Urinary bladder (tissue), 4 donors: ENCODE measurements around the gene FAM200B. TPM values are rescaled to one million over a fixed set of nuclear protein-coding genes. Genes with fewer than 3 reads are reported as not detected.

Experiments used
- DNase-seq: peaks from one replicate; pipeline ENCODE4 v3.0.0-alpha.2; 2015; ENCODE audit errors: extremely low spot score
- H3K27ac ChIP-seq: one replicate; pipeline ENCODE4 v1.5.1; 2013; ENCODE audit warnings: low read depth, mild to moderate bottlenecking, moderate library complexity
- H3K36me3 ChIP-seq: one replicate; pipeline ENCODE4 v1.6.1; 2013; ENCODE audit warnings: mild to moderate bottlenecking, moderate library complexity; ENCODE audit not compliant: insufficient read depth
- H3K4me1 ChIP-seq: one replicate; pipeline ENCODE4 v1.6.1; 2013; ENCODE audit warnings: mild to moderate bottlenecking, moderate library complexity; ENCODE audit not compliant: insufficient read depth
- H3K4me3 ChIP-seq: one replicate; pipeline ENCODE4 v1.5.1; 2013; ENCODE audit warnings: low read depth, low read length
- WGBS: extraction: QIAGEN DNeasy Blood & Tissue Kit; methylation state at CpG from one replicate; pipeline ENCODE4 v1.1.7; 2013; 5-methylcytosine and 5-hydroxymethylcytosine counted together
- polyA plus RNA-seq: library from polyadenylated mRNA; stranded (reverse); fragments of 200-250 nt; gene quantifications from one replicate; pipeline ENCODE4 v1.2.3, GENCODE V29; 2013
- total RNA-seq: library from RNA; depleted of rRNA; stranded (reverse); fragments of >200 nt; gene quantifications from one replicate; pipeline ENCODE4 v1.2.3, GENCODE V29; 2014
- donor health status: healthy with polysubstance abuse.
- donor health status: healthy.

FAM200B gene
- total RNA-seq = 42.8 TPM
- polyA plus RNA-seq = 58.4 TPM

- Histone ChIP-seq H3K36me3 (no peaks in the 10 kb centered on the region), H3K27ac (peak within 1 kb of the TSS; percentile 87), H3K4me1 (peaks cover 4% of the 10 kb centered on the region), H3K4me3 (peak within 1 kb of the TSS; percentile 79)
- WGBS = under 1% methylated on average over 56 of the region's 56 CpGs
- DNase-seq = peak; percentile 96
Observed at GRCh38 chr4:15681372-15682241, at the start of gene FAM200B. Gene FAM200B, plus strand, starts transcription at chr4:15681827. Its CDS starts 5,151 bp downstream, at chr4:15686978.

GRCh38 chr4:15636818-15637217 lies 44.8 kb upstream of the FAM200B start:
- Histone ChIP-seq H3K4me3 (no peak overlapping the region), H3K4me1 (no peaks in the 10 kb centered on the region), H3K36me3 (peaks cover 4% of the 10 kb centered on the region), H3K27ac (no peak overlapping the region)
- WGBS = 88% methylated on average over 1 of the region's 1 CpG
- DNase-seq = no peak

GRCh38 chr4:15638418-15638817 lies 43.2 kb upstream of the FAM200B start:
- 89% methylated on average over 6 of the region's 6 CpGs for WGBS
- peaks cover 4% of the 10 kb centered on the region for H3K36me3 ChIP-seq
- H3K27ac ChIP-seq = no peak overlapping the region

GRCh38 chr4:15648600-15648999 lies 33.0 kb upstream of the FAM200B start:
- Histone ChIP-seq H3K27ac (peak overlapping the region; percentile 38), H3K4me3 (no peak overlapping the region), H3K36me3 (no peaks in the 10 kb centered on the region), H3K4me1 (no peaks in the 10 kb centered on the region)
- WGBS = 75% methylated on average over 2 of the region's 2 CpGs
- no peak for DNase-seq

More at GRCh38 chr4:15638418-15638817, 43.2 kb upstream of the FAM200B start:
- H3K4me3 ChIP-seq = no peak overlapping the region
- H3K4me1 ChIP-seq = no peaks in the 10 kb centered on the region
- DNase-seq = no peak

GRCh38 chr4:15649914-15650545 lies 31.6 kb upstream of the FAM200B start:
- 23% methylated on average over 5 of the region's 5 CpGs for WGBS
- Histone ChIP-seq H3K4me1 (no peaks in the 10 kb centered on the region), H3K27ac (peak overlapping the region; percentile 16), H3K4me3 (no peak overlapping the region), H3K36me3 (no peaks in the 10 kb centered on the region)
- DNase-seq = no peak

GRCh38 chr4:15651676-15652075 lies 30.0 kb upstream of the FAM200B start:
- no peaks in the 10 kb centered on the region for H3K36me3 ChIP-seq
- no peak overlapping the region for H3K4me3 ChIP-seq
- WGBS = 20% methylated on average over 2 of the region's 2 CpGs
- no peak for DNase-seq
- peak overlapping the region; percentile 29 for H3K27ac ChIP-seq
- no peaks in the 10 kb centered on the region for H3K4me1 ChIP-seq

GRCh38 chr4:15652191-15652590 lies 29.4 kb upstream of the FAM200B start:
- H3K27ac ChIP-seq = peak overlapping the region; percentile 50
- H3K4me3 ChIP-seq = no peak overlapping the region

GRCh38 chr4:15652841-15653240 lies 28.8 kb upstream of the FAM200B start:
- no peaks in the 10 kb centered on the region for H3K36me3 ChIP-seq
- 41% methylated on average over 4 of the region's 4 CpGs for WGBS
- no peak overlapping the region for H3K4me3 ChIP-seq
- no peaks in the 10 kb centered on the region for H3K4me1 ChIP-seq
- no peak for DNase-seq
- no peak overlapping the region for H3K27ac ChIP-seq

More at GRCh38 chr4:15652191-15652590, 29.4 kb upstream of the FAM200B start:
- Histone ChIP-seq H3K4me1 (no peaks in the 10 kb centered on the region), H3K36me3 (no peaks in the 10 kb centered on the region)
- no peak for DNase-seq
- WGBS = 39% methylated on average over 1 of the region's 1 CpG

GRCh38 chr4:15653420-15653819 lies 28.2 kb upstream of the FAM200B start:
- 30% methylated on average over 4 of the region's 4 CpGs for WGBS
- no peaks in the 10 kb centered on the region for H3K4me1 ChIP-seq
- no peak for DNase-seq

GRCh38 chr4:15653864-15654592 lies 27.6 kb upstream of the FAM200B start:
- Histone ChIP-seq H3K36me3 (no peaks in the 10 kb centered on the region), H3K4me1 (no peaks in the 10 kb centered on the region), H3K27ac (peak overlapping the region; percentile 97), H3K4me3 (peak overlapping the region; percentile 89)
- no peak for DNase-seq
- 2% methylated on average over 7 of the region's 7 CpGs for WGBS

More at GRCh38 chr4:15653420-15653819, 28.2 kb upstream of the FAM200B start:
- peak overlapping the region; percentile 89 for H3K4me3 ChIP-seq
- no peaks in the 10 kb centered on the region for H3K36me3 ChIP-seq
- H3K27ac ChIP-seq = peak overlapping the region; percentile 67

- Histone ChIP-seq H3K36me3 (no peaks in the 10 kb centered on the region), H3K27ac (peak overlapping the region; percentile 97), H3K4me3 (peak overlapping the region; percentile 89), H3K4me1 (no peaks in the 10 kb centered on the region)
- under 1% methylated on average over 66 of the region's 66 CpGs for WGBS
- DNase-seq = no peak
Observed at GRCh38 chr4:15654593-15655222, 26.9 kb upstream of the FAM200B start.

GRCh38 chr4:15655223-15656037 lies 26.2 kb upstream of the FAM200B start, which contains the start of gene FBXL5:
Gene FBXL5, minus strand, starts transcription at chr4:15655357. Its CDS starts 70 bp downstream, at chr4:15655287.
- DNase-seq = peak; percentile 59
- Histone ChIP-seq H3K4me3 (peak within 1 kb of the TSS; percentile 89), H3K27ac (peak within 1 kb of the TSS; percentile 97), H3K4me1 (no peaks in the 10 kb centered on the region), H3K36me3 (no peaks in the 10 kb centered on the region)
- 2% methylated on average over 85 of the region's 85 CpGs for WGBS
